NCI-H1092 treated with DMSO at 0.1 percent for 48 hours (cell line): Measurements from ENCODE around the gene PCSK9.
A peak's percentile ranks its signal among the peaks of the same experiment; 100 is the strongest.

Source experiments
- DNase-seq: peaks from one replicate; lab custom pipeline; 2025; lab: John Stamatoyannopoulos, UW

Gene PCSK9

GRCh38 chr1:55039342-55040082, at the start of gene PCSK9:
TSS of gene PCSK9 (plus strand) at chr1:55039548. CDS start at chr1:55039838, 290 bp downstream.
- no peak for DNase-seq

DNA sequence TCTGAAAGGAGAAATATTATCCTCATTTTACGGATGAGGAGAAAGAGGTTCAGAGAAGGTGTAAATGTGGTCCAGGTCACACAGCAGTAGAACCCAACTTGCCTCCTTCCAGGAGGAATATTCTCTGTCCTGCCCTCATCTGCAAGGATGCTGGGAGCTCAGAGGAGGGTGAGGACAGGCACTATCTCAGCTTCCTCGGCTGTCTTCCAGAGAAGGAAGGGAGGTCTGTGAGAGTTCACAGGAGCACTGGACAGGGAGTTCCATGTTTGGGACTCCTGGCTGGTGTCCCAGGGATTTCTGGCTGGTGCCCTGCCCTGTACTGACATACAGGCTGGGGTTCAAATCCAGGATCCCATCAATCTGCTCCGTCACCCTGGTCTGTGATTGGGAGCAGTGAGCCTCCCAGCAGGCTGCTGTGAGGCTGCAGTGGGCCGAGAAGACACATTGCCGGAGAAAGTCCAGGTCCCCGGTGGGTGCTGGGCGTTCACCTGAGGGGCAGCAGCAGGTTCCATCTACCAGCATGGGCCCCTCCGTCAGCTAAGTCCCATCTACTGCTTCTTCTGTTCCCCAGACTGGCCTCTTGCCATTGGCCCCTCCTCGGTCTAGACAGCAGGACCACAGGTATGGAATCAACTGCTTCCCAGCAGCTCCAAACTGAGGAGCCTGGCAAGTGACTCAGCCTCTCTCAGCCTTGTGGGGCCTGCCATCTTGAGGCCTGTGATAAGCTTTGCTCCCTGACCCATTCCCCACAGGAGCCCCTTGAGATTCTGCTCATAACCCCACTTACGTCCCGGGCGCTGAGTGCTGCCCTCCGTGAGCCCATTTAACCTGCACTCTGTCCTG, 49.2 kb upstream of the PCSK9 start:
- DNase-seq, result no peak

- DNase-seq, result no peak
These were observed 48.4 kb upstream of the PCSK9 start for GRCh38 chr1:54990916-54991315.

GRCh38 chr1:54991939-54992338, 47.4 kb upstream of the PCSK9 start:
- no peak for DNase-seq

GRCh38 chr1:54993140-54993539, 46.2 kb upstream of the PCSK9 start:
- no peak for DNase-seq

GRCh38 chr1:54994355-54994990, 44.9 kb upstream of the PCSK9 start:
- DNase-seq, result no peak

DNA sequence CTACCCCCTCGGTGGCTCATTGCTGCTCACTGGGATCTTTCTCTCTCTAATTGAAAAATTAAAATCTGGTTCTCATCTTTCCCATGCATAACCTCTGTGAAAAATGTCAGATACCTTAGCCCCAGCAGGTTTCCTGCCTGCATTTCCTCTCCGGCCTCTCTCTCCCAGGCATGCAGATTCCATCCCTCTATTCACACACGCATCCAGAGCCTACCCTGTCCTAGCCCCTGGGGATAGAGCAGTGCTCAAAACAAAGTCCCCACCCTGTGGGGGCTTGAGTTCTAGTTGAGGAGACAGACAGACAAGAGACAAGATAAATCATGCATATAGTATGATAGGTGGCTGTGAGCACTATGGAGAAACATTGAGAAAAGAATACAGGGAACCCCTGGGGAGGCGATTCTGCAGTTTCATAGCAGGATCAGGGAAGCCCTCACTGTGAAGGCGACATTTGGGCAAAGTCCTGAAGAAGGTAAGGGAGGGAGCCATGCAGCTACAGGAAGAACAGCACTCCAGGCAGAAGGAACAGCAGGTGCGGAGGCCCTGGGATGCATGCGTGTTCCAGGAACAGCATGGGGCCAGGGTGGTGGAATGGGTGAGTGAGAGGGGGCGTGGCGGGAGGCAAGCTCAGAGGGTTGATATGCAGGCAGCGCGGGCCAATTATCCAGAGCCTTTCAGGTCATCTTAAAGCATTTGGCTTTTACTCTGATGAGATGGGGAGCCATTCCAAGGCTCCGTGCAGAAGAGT, 44.2 kb upstream of the PCSK9 start:
- no peak for DNase-seq

DNA sequence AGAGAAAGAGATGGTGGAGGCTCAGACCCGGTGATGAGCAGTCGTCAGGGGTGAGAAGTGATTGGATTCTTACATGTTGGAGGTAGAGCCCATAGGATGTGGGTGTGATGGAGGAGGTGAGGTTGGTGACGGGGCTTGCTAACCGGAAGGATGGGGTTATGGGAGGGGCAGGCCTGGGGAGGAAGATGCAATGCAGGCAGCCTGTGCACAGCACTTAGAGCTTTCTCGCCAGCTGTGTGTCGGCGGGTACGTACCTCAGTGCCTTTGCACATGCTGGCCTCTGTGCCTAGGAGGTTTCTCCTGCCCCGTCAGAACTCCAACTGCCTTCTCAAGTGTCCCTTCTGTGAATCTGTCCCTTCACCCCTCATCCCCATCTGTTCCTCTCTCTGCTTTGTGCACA, 43.5 kb upstream of the PCSK9 start:
- no peak for DNase-seq

- DNase-seq, result peak; percentile 47
These were observed 42.9 kb upstream of the PCSK9 start for GRCh38 chr1:54996359-54996868.

GRCh38 chr1:54996869-54997710, 42.3 kb upstream of the PCSK9 start:
- no peak for DNase-seq

- DNase-seq, result no peak
These were observed 41.7 kb upstream of the PCSK9 start for GRCh38 chr1:54997711-54997986.

GRCh38 chr1:54998100-54998499, 41.2 kb upstream of the PCSK9 start:
- DNase-seq, result no peak

DNA sequence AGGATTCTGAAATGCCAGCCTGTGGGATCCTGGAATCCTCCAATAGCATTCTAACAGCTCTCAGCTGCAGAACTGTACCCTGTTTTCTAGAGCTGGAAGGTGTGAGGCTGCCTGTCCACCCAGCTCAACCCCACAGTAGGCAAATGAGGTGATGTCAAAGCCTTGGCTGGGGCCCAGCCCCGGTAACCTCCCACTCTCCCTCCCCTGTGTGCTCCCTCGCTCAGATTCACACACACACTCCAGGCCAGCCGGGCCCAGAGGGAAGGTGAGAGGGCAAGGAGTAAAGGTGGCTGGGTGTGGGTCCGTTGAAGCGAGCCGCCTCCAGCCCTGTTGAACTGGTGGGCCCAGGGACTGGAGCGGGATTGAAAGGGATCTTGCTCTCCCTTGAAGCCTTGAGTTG, 40.7 kb upstream of the PCSK9 start, which contains the start of gene BSND:
Gene BSND (plus strand): TSS at position 257 of the 400 bp plus-strand sequence. CDS start 254 bp downstream, outside the sequence.
- no peak for DNase-seq

GRCh38 chr1:55000110-55001085, 39.0 kb upstream of the PCSK9 start:
- DNase-seq, result no peak

DNA sequence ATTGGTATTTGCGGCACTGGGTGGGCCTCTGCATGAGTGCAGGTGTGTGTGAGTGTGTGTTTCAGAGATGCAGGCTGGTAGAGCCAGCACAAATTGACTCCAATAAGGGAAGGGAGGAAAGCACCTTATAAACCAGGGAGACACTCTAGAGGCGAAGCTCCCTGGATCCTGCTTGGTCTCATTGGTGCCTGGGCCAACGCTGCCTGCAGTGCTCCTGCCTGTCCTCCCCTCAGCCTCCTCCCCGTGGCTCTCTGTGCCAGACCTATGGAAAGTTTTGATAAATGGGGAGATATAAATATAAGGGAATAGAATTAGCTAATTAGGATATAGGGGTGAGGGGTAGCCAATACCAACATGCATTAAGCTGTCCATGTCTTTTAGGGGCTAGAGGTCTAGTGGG, 38.0 kb upstream of the PCSK9 start:
- DNase-seq, result no peak

- no peak for DNase-seq
These were observed 36.7 kb upstream of the PCSK9 start for GRCh38 chr1:55002686-55003085.

DNA sequence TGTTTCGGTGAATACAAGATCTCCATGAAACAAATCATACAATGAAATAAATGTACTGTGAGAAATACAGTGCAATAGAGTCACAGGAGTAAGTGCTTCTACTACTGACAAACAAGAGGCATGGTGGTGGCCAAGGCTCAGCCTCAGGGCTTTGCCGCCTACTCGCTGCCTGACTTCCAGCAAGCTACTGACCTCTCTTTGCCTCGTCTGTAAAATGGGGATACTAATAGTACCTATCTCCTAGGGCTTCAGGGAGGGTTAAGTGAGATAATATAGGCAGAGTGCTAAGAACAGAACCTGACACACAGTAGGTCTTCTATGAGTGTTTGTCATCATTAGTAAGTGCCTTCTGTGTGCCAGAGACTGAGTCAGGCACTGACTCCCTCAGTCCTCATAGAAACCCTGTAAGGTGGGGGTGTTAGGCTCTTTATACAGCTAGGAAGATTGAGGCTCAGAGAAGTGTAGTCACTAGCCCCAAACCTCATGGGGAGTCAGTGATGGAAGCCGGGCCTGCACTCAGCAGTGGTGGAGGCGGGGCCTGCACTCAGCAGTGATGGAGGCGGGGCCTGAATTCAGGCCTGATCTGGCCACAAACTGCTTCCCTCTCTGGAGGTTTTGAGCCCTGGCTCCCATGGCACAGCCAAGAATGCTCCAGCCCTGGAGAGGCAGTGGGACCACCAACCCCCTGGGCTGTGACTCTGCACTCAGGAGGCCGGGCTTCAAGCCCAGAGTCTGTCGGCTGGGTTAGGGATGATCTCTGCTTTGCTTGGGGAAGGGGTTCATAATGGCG, 33.8 kb upstream of the PCSK9 start:
- no peak for DNase-seq

DNA sequence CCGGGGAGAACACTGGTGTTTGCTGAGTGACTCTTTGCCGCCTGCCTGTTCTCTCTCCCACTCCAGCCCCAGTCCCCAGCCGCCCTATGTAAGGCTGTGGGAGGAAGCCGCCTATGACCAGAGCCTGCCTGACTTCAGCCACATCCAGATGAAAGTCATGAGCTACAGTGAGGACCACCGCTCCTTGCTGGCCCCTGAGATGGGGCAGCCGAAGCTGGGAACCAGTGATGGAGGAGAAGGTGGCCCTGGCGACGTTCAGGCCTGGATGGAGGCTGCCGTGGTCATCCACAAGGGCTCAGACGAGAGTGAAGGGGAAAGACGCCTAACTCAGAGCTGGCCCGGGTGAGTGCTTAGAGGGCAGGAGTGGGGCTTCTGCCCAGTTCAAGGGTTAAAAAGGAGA, 32.4 kb upstream of the PCSK9 start:
- DNase-seq, result no peak

DNA sequence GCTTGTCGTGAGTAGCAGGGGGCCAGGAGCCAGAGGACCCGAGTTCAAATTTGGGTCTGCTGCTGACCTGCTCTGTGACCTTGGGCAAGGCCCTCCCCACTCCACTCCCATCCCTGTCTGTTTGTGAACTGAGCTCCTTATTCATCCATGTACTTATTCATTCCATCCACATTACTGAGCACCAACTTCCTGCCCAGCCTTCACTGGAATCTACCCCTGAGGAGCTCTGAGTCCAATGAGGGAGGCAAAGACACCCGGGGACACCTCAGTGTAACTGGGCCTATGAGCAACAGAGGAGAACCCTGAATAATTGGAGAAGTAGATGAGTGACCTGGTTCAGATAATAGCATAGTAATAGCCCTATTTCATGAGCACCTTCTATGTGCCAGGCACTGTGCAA, 31.7 kb upstream of the PCSK9 start:
- no peak for DNase-seq
